Nephron (organoid): ENCODE data around the gene PARD3.
A peak's percentile ranks its signal among the peaks of the same experiment; 100 is the strongest.

Experiments used
- H3K27ac Mint-ChIP-seq, 3 experiments: 2 replicates each; pipeline ENCODE4 v1.8.0; 2020; ENCODE audit warnings: mixed read lengths in 3 of 3, mild to moderate bottlenecking in 2 of 3, moderate library complexity in 1 of 3
- H3K27me3 Mint-ChIP-seq: 2 replicates; pipeline ENCODE4 v1.8.0; 2021; ENCODE audit warnings: low read depth, mild to moderate bottlenecking, moderate library complexity, mixed read lengths
- H3K36me3 Mint-ChIP-seq: 2 replicates; pipeline ENCODE4 v1.8.0; 2020; ENCODE audit warnings: low read depth, mixed read lengths
- H3K4me1 Mint-ChIP-seq: 2 replicates; pipeline ENCODE4 v1.8.0; 2020; ENCODE audit warnings: mixed read lengths
- H3K4me3 Mint-ChIP-seq, 3 experiments: 2 replicates each; pipeline ENCODE4 v1.8.0; 2020; ENCODE audit warnings: mild to moderate bottlenecking in 3 of 3, mixed read lengths in 3 of 3, moderate library complexity in 2 of 3
- H3K9me3 Mint-ChIP-seq: 2 replicates; pipeline ENCODE4 v1.8.0; 2020; ENCODE audit warnings: mixed read lengths
- TF ChIP-seq, protein P1 (sequence below), 3 experiments: fragments of 200-600 bp; sonication (generic); IDR thresholded peaks; one replicate each; pipeline ENCODE4 v1.5.0; 2021; ENCODE audit warnings: antibody characterized with exemption in 3 of 3; ENCODE audit not compliant: unreplicated experiment in 3 of 3

PARD3 gene

DNA sequence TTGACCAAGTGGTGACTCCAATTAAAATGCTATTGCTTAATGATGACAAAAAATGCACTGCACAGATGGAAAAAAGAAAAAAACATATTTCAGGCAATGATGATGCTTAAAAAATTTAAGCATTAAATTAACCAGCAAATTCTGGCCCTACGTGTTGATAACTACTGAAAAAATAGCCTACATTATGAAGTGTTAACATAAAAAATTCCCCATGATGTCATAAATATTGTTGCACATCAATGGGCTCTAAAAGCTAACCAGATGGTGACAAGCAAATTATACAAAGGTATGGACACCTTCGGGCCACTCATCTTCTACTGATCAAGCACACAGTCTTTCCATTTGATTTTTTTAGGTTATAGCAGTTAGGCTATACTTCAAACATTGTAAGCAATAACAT is 267.4 kb downstream of the PARD3 start:
- Mint-ChIP-seq H3K4me3 (no peak overlapping the region), H3K27ac (peak overlapping the region; percentile 9 to 65 (median 35)), H3K36me3 (no peaks in the 10 kb centered on the region), H3K27me3 (no peaks in the 10 kb centered on the region), H3K4me1 (peaks cover 25% of the 10 kb centered on the region), H3K9me3 (no peaks in the 10 kb centered on the region)
- TF ChIP-seq, protein P1, sequence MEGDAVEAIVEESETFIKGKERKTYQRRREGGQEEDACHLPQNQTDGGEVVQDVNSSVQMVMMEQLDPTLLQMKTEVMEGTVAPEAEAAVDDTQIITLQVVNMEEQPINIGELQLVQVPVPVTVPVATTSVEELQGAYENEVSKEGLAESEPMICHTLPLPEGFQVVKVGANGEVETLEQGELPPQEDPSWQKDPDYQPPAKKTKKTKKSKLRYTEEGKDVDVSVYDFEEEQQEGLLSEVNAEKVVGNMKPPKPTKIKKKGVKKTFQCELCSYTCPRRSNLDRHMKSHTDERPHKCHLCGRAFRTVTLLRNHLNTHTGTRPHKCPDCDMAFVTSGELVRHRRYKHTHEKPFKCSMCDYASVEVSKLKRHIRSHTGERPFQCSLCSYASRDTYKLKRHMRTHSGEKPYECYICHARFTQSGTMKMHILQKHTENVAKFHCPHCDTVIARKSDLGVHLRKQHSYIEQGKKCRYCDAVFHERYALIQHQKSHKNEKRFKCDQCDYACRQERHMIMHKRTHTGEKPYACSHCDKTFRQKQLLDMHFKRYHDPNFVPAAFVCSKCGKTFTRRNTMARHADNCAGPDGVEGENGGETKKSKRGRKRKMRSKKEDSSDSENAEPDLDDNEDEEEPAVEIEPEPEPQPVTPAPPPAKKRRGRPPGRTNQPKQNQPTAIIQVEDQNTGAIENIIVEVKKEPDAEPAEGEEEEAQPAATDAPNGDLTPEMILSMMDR (IDR thresholded peaks at IDR 0.05; ENCODE audit: unreplicated experiment in 3 of 3): no peak

DNA sequence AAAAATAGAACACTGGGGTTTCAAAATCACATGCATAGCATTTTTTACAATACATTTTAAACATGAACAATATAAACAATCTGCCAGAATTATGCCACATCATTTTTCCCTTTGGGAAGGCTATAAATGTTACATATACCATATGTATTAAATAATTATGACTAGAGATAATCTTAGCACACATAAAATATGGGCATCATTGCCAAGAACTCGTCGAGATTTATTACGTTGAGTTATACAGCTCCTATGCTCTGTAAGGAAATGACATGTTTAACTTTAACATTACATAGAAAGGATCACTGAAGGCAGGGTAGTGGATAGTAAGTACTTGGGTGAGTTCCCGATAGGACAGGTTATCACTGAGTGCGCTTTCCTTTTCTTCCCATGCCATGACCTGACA is 267.8 kb downstream of the PARD3 start:
- Mint-ChIP-seq H3K27me3 (no peaks in the 10 kb centered on the region), H3K27ac (peak overlapping the region; percentile 9 to 65 (median 35)), H3K4me1 (peaks cover 25% of the 10 kb centered on the region), H3K9me3 (no peaks in the 10 kb centered on the region), H3K4me3 (no peak overlapping the region), H3K36me3 (no peaks in the 10 kb centered on the region)
- TF ChIP-seq, protein P1 (IDR thresholded peaks at IDR 0.05; ENCODE audit: unreplicated experiment in 3 of 3): no peak

DNA sequence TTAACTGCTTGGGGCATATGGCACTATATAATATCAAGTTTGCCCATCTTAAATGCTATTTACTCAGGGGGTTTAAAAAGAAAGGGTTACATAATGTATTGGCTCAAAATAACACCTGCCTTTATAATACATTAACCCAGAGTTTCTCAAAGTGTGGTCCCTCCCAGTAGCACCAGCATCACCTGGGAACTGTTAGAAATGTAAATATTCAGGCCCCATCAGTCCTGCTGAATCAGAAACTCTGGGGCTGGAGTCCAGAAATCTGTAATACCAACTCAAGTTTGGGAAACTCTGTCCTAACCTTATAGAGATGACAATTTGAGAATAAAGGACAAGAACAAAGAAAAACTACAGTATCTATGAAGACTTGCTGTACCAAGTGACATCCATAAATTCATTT is 270.7 kb downstream of the PARD3 start:
- Mint-ChIP-seq H3K4me1 (peaks cover 31% of the 10 kb centered on the region), H3K36me3 (no peaks in the 10 kb centered on the region), H3K27ac (no peak overlapping the region), H3K9me3 (no peaks in the 10 kb centered on the region), H3K27me3 (no peaks in the 10 kb centered on the region), H3K4me3 (no peak overlapping the region)
- TF ChIP-seq, protein P1 (IDR thresholded peaks at IDR 0.05; ENCODE audit: unreplicated experiment in 3 of 3): no peak

DNA sequence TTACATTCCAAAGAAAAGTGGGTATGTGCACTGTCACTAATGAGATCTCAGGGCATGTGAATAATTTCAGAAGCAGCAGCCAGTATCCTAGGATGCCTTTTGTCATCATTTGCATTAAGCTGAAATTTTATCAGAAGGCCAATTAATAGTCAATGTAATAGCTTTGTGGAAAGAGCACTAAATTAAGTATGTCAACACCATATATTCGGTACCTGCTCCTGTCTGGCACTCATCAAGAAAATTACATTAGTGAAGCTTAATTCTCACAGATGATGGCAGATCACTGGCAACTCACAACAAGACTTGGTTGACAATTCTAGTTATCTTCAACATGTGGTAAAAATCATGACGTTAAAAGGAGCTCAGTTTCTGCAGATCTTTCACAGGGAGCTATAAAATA is 271.4 kb downstream of the PARD3 start:
- TF ChIP-seq, protein P1 (IDR thresholded peaks at IDR 0.05; ENCODE audit: unreplicated experiment in 3 of 3): no peak
- no peaks in the 10 kb centered on the region for H3K9me3 Mint-ChIP-seq
- peaks cover 29% of the 10 kb centered on the region for H3K4me1 Mint-ChIP-seq
- H3K36me3 Mint-ChIP-seq: no peaks in the 10 kb centered on the region
- H3K4me3 Mint-ChIP-seq: no peak overlapping the region
- no peaks in the 10 kb centered on the region for H3K27me3 Mint-ChIP-seq
- H3K27ac Mint-ChIP-seq: no peak overlapping the region

DNA sequence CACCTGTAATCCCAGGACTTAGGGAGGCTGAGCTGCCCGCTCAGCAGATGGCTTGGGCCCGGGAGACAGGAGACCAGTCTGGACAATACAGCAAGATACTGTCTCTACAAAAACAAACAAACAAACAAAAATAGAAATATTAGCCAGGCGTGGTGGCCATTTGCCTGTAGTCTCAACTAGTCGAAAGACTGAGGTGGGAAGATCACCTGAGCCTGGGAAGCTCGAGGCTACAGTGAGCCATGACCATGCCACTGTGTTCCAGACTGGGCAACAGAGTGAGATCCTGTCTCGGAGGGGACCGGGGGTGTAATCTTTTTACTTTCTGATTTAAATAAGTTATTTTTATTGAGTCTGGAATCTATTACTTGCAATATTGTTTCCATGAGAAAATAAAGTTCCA is 274.6 kb downstream of the PARD3 start:
- Mint-ChIP-seq H3K4me1 (peaks cover 20% of the 10 kb centered on the region), H3K9me3 (no peaks in the 10 kb centered on the region), H3K36me3 (peaks cover 4% of the 10 kb centered on the region), H3K4me3 (no peak overlapping the region), H3K27ac (no peak overlapping the region), H3K27me3 (no peaks in the 10 kb centered on the region)
- TF ChIP-seq, protein P1 (IDR thresholded peaks at IDR 0.05; ENCODE audit: unreplicated experiment in 3 of 3): no peak

DNA sequence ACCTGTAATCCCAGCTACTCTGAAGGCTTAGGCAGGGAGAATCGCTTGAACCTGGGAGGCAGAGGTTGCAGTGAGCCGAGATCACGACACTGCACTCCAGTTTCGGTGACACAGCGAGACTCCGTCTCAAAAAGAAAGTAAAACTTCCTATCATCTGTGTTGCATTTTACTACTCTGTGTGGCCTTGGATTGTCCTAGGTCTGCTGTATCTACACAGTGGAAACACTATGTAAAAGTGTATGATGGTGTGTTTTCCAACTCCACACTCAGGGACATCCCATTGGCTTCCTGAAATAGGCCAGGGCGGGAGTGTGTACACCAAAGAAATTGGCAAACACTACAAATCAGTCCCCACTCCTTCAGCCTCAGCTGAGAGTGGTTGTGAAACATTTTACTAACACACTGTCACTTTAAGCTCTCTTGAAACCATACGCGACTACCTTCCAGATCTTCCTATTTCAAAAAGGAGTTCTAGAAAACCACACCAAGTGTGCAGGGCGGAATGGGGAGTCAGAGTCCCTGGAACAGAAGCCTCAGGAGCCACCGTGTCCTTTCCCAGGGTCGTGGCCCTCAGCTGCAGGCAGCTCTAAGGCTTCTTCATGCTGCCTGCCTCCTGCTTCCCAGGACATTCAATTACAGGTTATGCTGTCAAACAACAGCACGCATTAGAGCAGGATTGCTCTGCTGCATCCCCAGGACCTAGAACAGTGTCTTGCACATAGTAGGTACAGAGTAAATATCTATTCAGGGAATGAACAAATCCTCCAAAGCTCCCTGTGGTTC is 275.4 kb downstream of the PARD3 start:
- peak overlapping the region in 1 of 3 experiments; percentile 24 for H3K27ac Mint-ChIP-seq
- no peaks in the 10 kb centered on the region for H3K9me3 Mint-ChIP-seq
- H3K36me3 Mint-ChIP-seq: peaks cover 9% of the 10 kb centered on the region
- H3K4me1 Mint-ChIP-seq: peaks cover 18% of the 10 kb centered on the region
- H3K4me3 Mint-ChIP-seq: no peak overlapping the region
- no peaks in the 10 kb centered on the region for H3K27me3 Mint-ChIP-seq
- TF ChIP-seq, protein P1 (IDR thresholded peaks at IDR 0.05; ENCODE audit: unreplicated experiment in 3 of 3): no peak
